AG04450 (cell line): ENCODE data around the gene RNU7-1. TPM values are rescaled to one million over a fixed set of nuclear protein-coding genes. Genes with fewer than 3 reads are reported as not detected.

Source experiments
- CTCF ChIA-PET: fragments of 300-600, 350-600 bp; formaldehyde crosslinking; extraction: SDS; loops from one replicate; lab custom pipeline; 2022; ENCODE audit warnings: antibody characterized with exemption, inconsistent platforms; lab: Charles Lee
- POLR2A ChIA-PET: fragments of 350-600 bp; formaldehyde crosslinking; extraction: SDS; loops from one replicate; lab custom pipeline; 2021; ENCODE audit warnings: antibody characterized with exemption, inconsistent platforms; lab: Yijun Ruan, JAX
- DNase-seq: peaks from one replicate; pipeline ENCODE4 v3.0.0-alpha.2; 2011; ENCODE audit warnings: low read depth, low spot score
- H3K27ac ChIP-seq: one replicate; pipeline ENCODE4 v1.5.1; 2012; ENCODE audit warnings: low read depth, low read length, control low read depth
- H3K27me3 ChIP-seq: one replicate; pipeline ENCODE4 v1.6.0; 2012; ENCODE audit warnings: low read length; ENCODE audit not compliant: control insufficient read depth, insufficient read depth
- H3K4me3 ChIP-seq: 2 replicates; pipeline ENCODE4 v1.5.1; 2011; ENCODE audit warnings: mild to moderate bottlenecking, low read depth, low read length, control low read depth
- H3K9me3 ChIP-seq: 2 replicates; pipeline ENCODE4 v1.5.1; 2012; ENCODE audit warnings: low read length; ENCODE audit not compliant: control insufficient read depth, insufficient read depth
- CTCF ChIP-seq: IDR thresholded peaks from 2 replicates; pipeline ENCODE4 v1.5.1; 2011; ENCODE audit warnings: low read depth, low read length, control low read depth, inconsistent platforms
- polyA minus RNA-seq: library from RNA; depleted of rRNA, polyadenylated mRNA; stranded (reverse); fragments of >200 nt; gene quantifications from 2 replicates; pipeline ENCODE4 v1.2.3, GENCODE V29; 2011; rRNA and poly(A)+ RNA removed
- polyA plus RNA-seq: library from polyadenylated mRNA; depleted of rRNA; stranded (reverse); fragments of >200 nt; gene quantifications from 2 replicates; pipeline ENCODE4 v1.2.3, GENCODE V29; 2011; rRNA removed

Gene RNU7-1
- polyA plus RNA-seq (not detected in 2 replicates), polyA minus RNA-seq (not detected in 2 replicates)

GRCh38 chr12:6943722-6944380 is at the start of gene RNU7-1, which contains the start of gene C12orf57:
TSS of gene RNU7-1 (plus strand) at chr12:6943816.
TSS of gene C12orf57 (plus strand) at chr12:6944022. CDS start at chr12:6944122, 100 bp downstream.
- peak within 1 kb of the TSS; percentile 79 for H3K4me3 ChIP-seq
- H3K27ac ChIP-seq = peak within 1 kb of the TSS; percentile 94
- H3K27me3 ChIP-seq = no peaks in the 10 kb centered on the region
- H3K9me3 ChIP-seq = no peaks in the 10 kb centered on the region; the same call in 1 of the 2 replicates
- ChIA-PET CTCF (interaction anchor here (0.9 to 4.1 kb wide), 12 partner anchors 18 to 169 kb away, joined by 3 to 19 read pairs (median 6); partner anchors contain the start of gene C1RL), POLR2A (interaction anchor here (0.7 to 4.2 kb wide), 15 partner anchors 14 to 169 kb away, joined by 3 to 36 read pairs (median 6); partner anchors contain the start of genes ATN1, C1RL, CDCA3 and SPSB2)
- DNase-seq = peak; percentile 77
- no peak for TF ChIP-seq CTCF

- POLR2A ChIA-PET = no interaction called here
- Histone ChIP-seq H3K27ac (no peak overlapping the region), H3K9me3 (no peaks in the 10 kb centered on the region; the same call in 1 of the 2 replicates), H3K27me3 (no peaks in the 10 kb centered on the region), H3K4me3 (no peak overlapping the region)
- CTCF ChIA-PET = interaction anchor here (1.3 to 1.4 kb wide), 2 partner anchors 22 to 30 kb away, joined by 5 to 6 read pairs; partner anchors contain the start of gene SPSB2
- DNase-seq = no peak
- TF ChIP-seq CTCF = no peak
These were observed 49.3 kb upstream of the RNU7-1 start for GRCh38 chr12:6894321-6894720.

- H3K27ac ChIP-seq = no peak overlapping the region
- no peak for TF ChIP-seq CTCF
- no peaks in the 10 kb centered on the region; the same call in 1 of the 2 replicates for H3K9me3 ChIP-seq
- no peak overlapping the region for H3K4me3 ChIP-seq
- DNase-seq = no peak
- ChIA-PET POLR2A (interaction anchor here (1.3 kb wide), 1 partner anchor 30 kb away, joined by 4 read pairs; the partner anchor contains the start of gene TPI1), CTCF (interaction anchor here (1.4 kb wide), 1 partner anchor 27 kb away, joined by 3 read pairs; no protein-coding TSS in a partner anchor)
- H3K27me3 ChIP-seq = no peaks in the 10 kb centered on the region
These were observed 46.7 kb upstream of the RNU7-1 start for GRCh38 chr12:6896846-6897435.

GRCh38 chr12:6899427-6899826 is 44.2 kb upstream of the RNU7-1 start:
- no peak for TF ChIP-seq CTCF
- DNase-seq = no peak
- no peaks in the 10 kb centered on the region for H3K9me3 ChIP-seq
- H3K27ac ChIP-seq = no peak overlapping the region
- ChIA-PET POLR2A (no interaction called here), CTCF (interaction anchor here (1.3 to 1.6 kb wide), 2 partner anchors 8 to 27 kb away, joined by 5 to 8 read pairs; partner anchors contain the start of gene SPSB2)
- no peaks in the 10 kb centered on the region for H3K27me3 ChIP-seq
- H3K4me3 ChIP-seq = no peak overlapping the region
